ENCODE results near the gene SIK3.

- TF ChIP-seq REST (IDR thresholded peaks at IDR 0.05; ENCODE audit: insufficient replicate concordance, low read depth), result no peak
- TF ChIP-seq CTCF (IDR thresholded peaks at IDR 0.05; ENCODE audit: insufficient read depth, low read length), result no peak
These were observed 212.1 kb downstream of the SIK3 start for GRCh38 chr11:116885951-116886655.

Data from HL-60 (cell line).